Measurements from ENCODE around the gene THAP4.

THAP4 gene

GRCh38 chr2:241678784-241679540, 42.0 kb upstream of the THAP4 start:
- TF ChIP-seq FOXP2 (optimal IDR thresholded peaks at IDR 0.05; ENCODE audit: borderline replicate concordance, extremely low read depth, extremely low read length, insufficient read depth) (no peak), REST (IDR thresholded peaks at IDR 0.05; ENCODE audit: insufficient read depth in 1 of 2, low read depth in 2 of 2, low read length in 2 of 2) (no peak), SIN3A (IDR thresholded peaks at IDR 0.05; ENCODE audit: borderline replicate concordance, insufficient read depth, low read length) (no peak), POLR2AphosphoS5 (IDR thresholded peaks at IDR 0.05; ENCODE audit: low read depth, low read length) (no peak), TAF1 (IDR thresholded peaks at IDR 0.05; ENCODE audit: borderline replicate concordance, insufficient read depth, low read length) (no peak)

- TF ChIP-seq SIN3A (IDR thresholded peaks at IDR 0.05; ENCODE audit: borderline replicate concordance, insufficient read depth, low read length) (no peak), FOXP2 (optimal IDR thresholded peaks at IDR 0.05; ENCODE audit: borderline replicate concordance, extremely low read depth, extremely low read length, insufficient read depth) (no peak), TAF1 (IDR thresholded peaks at IDR 0.05; ENCODE audit: borderline replicate concordance, insufficient read depth, low read length) (no peak), REST (IDR thresholded peaks at IDR 0.05; ENCODE audit: insufficient read depth in 1 of 2, low read depth in 2 of 2, low read length in 2 of 2) (no peak), POLR2AphosphoS5 (IDR thresholded peaks at IDR 0.05; ENCODE audit: low read depth, low read length) (no peak)
Observed at GRCh38 chr2:241678307-241678706, 41.3 kb upstream of the THAP4 start.

- no peak for TF ChIP-seq TAF1 (IDR thresholded peaks at IDR 0.05; ENCODE audit: borderline replicate concordance, insufficient read depth, low read length)
- no peak for TF ChIP-seq FOXP2 (optimal IDR thresholded peaks at IDR 0.05; ENCODE audit: borderline replicate concordance, extremely low read depth, extremely low read length, insufficient read depth)
- TF ChIP-seq POLR2AphosphoS5 (IDR thresholded peaks at IDR 0.05; ENCODE audit: low read depth, low read length) = no peak
Observed at GRCh38 chr2:241677392-241677791, 40.4 kb upstream of the THAP4 start.

- no peak for TF ChIP-seq TAF1 (IDR thresholded peaks at IDR 0.05; ENCODE audit: borderline replicate concordance, insufficient read depth, low read length)
Observed at GRCh38 chr2:241676665-241677064, 39.7 kb upstream of the THAP4 start.

GRCh38 chr2:241675885-241676284, 38.9 kb upstream of the THAP4 start:
- TF ChIP-seq TAF1 (IDR thresholded peaks at IDR 0.05; ENCODE audit: borderline replicate concordance, insufficient read depth, low read length) (no peak), POLR2AphosphoS5 (IDR thresholded peaks at IDR 0.05; ENCODE audit: low read depth, low read length) (no peak), REST (IDR thresholded peaks at IDR 0.05; ENCODE audit: insufficient read depth in 1 of 2, low read depth in 2 of 2, low read length in 2 of 2) (no peak), FOXP2 (optimal IDR thresholded peaks at IDR 0.05; ENCODE audit: borderline replicate concordance, extremely low read depth, extremely low read length, insufficient read depth) (no peak), SIN3A (IDR thresholded peaks at IDR 0.05; ENCODE audit: borderline replicate concordance, insufficient read depth, low read length) (no peak)
